GM15510 (cell line): ENCODE results near the gene CELA2B.

Experiments
- POLR2A ChIP-seq: IDR thresholded peaks from 3 replicates; pipeline ENCODE4 v1.6.1; 2011; ENCODE audit warnings: borderline replicate concordance; ENCODE audit not compliant: insufficient read length; ENCODE audit errors: extremely low read depth

The CELA2B gene

GRCh38 chr1:15500184-15501178 is 24.6 kb downstream of the CELA2B start:
- TF ChIP-seq POLR2A = no peak

- no peak for TF ChIP-seq POLR2A
These were observed 25.5 kb downstream of the CELA2B start for GRCh38 chr1:15501208-15502032.

- no peak for TF ChIP-seq POLR2A
These were observed 28.5 kb downstream of the CELA2B start for GRCh38 chr1:15504436-15504835.

- no peak for TF ChIP-seq POLR2A
These were observed 30.9 kb downstream of the CELA2B start for GRCh38 chr1:15506831-15507230.

- no peak for TF ChIP-seq POLR2A
These were observed 31.4 kb downstream of the CELA2B start for GRCh38 chr1:15507278-15507677.

GRCh38 chr1:15508700-15509487 is 33.0 kb downstream of the CELA2B start:
- TF ChIP-seq POLR2A = no peak

GRCh38 chr1:15509586-15509985 is 33.7 kb downstream of the CELA2B start:
- TF ChIP-seq POLR2A = no peak

- TF ChIP-seq POLR2A = no peak
These were observed 34.9 kb downstream of the CELA2B start for GRCh38 chr1:15510611-15511405.

GRCh38 chr1:15513192-15513591 is 37.3 kb downstream of the CELA2B start:
- TF ChIP-seq POLR2A = no peak

GRCh38 chr1:15513919-15514318 is 38.0 kb downstream of the CELA2B start:
- no peak for TF ChIP-seq POLR2A

GRCh38 chr1:15515022-15515663 is 39.2 kb downstream of the CELA2B start:
- TF ChIP-seq POLR2A = no peak

GRCh38 chr1:15519625-15520024 is 43.7 kb downstream of the CELA2B start:
- TF ChIP-seq POLR2A = no peak

GRCh38 chr1:15522551-15522950 is 46.6 kb downstream of the CELA2B start:
- no peak for TF ChIP-seq POLR2A

GRCh38 chr1:15523104-15524020 is 47.5 kb downstream of the CELA2B start:
- no peak for TF ChIP-seq POLR2A
